HG03439 (cell line): ENCODE measurements around the gene DPP3.

ENCODE experiments used
- ATAC-seq: cut with Tn5 transposase; IDR thresholded peaks from one replicate; pipeline ENCODE4 v1.9.1; 2021; ENCODE audit warnings: mild to moderate bottlenecking, moderate library complexity; ENCODE audit not compliant: unreplicated experiment

The DPP3 gene

GRCh38 chr11:66464916-66465315 is 15.3 kb upstream of the DPP3 start:
- ATAC-seq: no peak

DNA sequence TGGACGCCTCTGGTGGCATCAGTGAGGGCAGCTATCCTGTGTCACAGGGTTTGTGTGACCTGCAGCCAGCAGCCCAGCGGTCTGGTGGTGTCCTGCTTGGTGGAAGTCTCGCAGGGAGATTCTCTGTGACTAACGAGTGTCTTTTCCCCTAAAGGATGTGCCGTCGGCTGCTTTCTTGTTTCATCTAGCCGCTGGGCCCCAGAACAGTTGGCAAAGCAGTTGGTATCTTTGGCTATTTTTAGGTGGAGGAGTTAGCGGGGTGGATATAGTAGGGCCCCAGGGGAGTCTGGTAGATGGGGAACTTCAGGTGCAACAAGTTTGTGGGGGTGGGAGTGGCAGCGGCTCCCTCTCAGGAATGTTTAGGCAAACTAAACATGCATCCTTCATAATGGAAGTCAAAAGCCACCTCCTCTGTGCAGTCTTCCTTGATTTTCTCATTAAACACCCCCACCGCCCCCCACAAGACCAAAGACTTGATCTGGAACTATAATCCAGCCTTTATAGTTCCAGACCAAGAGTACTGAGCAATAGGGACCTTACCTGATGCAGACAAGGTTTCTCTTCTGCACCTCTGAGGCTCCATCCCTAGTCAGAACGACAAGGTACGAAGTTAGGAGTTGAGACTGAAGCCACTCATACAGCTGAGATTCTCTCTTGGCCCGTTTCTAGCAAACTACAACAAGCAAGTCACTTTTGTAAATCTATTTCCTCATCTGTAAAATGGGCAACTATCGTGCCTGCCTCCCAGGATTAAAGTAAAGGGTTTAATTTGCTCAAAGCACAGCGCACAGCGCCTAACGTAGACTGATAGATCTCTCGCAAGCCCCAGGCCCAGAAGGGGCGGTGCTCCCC is 14.6 kb upstream of the DPP3 start:
- ATAC-seq: no peak

DNA sequence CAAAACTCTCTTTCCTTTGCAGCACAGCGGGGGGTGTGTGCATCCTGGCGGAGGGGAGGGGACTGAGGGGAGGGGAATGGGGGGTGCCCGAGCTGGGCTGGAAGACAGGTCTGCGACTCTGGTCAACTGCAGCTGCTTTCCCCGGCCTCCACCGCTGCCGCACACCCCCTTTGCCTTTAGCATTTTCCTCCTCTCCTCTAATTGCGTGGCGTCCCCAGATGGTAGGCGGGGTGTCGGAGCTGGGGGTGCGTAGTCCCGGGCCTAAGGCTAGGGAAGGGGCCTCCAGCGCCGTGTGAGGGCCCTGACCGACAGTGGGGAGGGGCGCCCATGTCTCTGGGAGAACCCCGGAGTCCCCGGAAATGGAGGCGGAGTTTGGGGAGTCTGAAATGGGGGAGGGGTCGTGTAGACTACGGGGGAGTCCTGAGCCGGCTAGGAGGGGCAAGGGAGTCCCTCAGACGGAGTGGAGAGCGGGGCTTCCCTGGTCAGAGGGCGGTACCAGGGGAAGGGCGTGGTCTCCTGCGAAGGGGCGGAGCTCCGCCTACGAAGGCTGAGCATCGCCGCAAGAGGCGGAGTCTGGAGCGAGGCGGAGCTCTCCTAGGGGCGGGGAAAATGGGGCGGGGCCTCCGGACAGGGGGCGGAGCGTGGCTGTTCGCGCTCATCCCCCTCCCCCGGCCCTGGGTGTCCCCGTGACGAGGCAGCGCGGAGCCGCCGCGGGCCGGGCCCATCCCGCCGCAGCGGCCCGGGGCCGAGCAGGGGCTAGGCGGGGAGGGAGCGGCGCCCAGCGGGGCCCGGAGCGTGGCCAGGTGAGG is 13.8 kb upstream of the DPP3 start, which contains the start of gene PELI3:
TSS of gene PELI3 (plus strand) at position 681 of the 809 bp plus-strand sequence. CDS start 1,224 bp downstream, outside the sequence.
- peak; percentile 95 for ATAC-seq

- ATAC-seq: peak; percentile 22
Observed at GRCh38 chr11:66467034-66467659, 13.1 kb upstream of the DPP3 start.

GRCh38 chr11:66467756-66468155 is 12.5 kb upstream of the DPP3 start:
- ATAC-seq: no peak

DNA sequence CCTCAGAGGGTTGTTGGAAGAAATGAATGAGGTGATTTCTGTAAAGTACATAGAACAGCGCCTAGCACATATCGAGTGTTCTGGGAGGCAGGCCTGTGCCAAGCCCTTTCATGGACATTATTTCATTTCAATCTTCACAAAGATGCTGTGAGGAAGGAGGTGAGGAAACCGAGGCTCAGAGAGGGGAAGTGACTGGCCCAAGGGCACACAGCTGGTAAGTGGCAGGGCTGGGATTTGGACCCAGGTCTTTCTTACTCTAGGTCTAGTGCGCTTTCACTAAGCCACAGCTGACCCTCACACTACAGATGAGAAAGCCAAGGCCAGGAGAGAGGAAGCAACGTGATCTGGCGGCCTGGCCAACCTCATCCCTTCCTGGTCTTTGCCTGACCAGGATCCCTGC is 11.5 kb upstream of the DPP3 start:
- ATAC-seq: no peak

- no peak for ATAC-seq
Observed at GRCh38 chr11:66469441-66469840, 10.8 kb upstream of the DPP3 start.

DNA sequence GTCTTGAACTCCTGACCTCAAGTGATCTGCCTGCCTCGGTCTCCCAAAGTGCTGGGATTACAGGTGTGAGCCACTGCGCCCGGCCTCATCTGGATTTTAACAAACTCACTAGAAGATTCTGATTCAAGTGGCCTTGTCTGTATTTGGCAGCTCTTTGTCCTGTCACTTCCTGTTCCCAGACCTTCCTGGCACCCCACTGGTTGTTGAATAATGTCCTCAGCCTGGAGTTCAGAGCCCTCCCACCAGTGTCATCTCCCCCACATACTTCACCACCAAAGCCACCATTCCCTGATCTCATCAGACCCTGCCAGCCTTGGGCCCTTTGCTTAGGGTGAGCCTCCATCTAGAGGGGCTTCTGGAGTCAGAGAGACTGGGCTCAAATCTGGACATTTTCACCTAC is 10.2 kb upstream of the DPP3 start:
- ATAC-seq: no peak

DNA sequence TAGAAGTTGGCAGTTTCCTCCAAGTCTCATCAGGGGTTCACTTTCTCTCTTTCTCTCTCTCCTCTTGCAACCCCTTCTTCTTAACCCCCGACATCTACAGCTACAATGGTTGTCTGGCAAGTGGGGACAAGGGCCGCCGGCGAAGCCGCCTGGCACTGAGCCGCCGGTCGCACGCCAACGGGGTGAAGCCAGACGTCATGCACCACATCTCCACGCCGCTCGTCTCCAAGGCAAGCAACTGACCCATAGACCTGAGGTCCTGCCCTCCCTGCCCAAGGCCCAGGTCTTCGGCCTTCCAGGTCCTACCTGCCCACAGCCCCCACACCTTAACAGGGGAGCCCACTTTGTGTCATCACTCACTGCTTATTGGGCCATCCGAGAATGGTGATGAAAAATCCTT is 9.1 kb upstream of the DPP3 start:
- ATAC-seq: no peak

- no peak for ATAC-seq
Observed at GRCh38 chr11:66472054-66472453, 8.2 kb upstream of the DPP3 start.

GRCh38 chr11:66473167-66473566 is 7.1 kb upstream of the DPP3 start:
- ATAC-seq: no peak

GRCh38 chr11:66473608-66474515 is 6.4 kb upstream of the DPP3 start:
- no peak for ATAC-seq

GRCh38 chr11:66475349-66476172 is 4.7 kb upstream of the DPP3 start:
- ATAC-seq: no peak

GRCh38 chr11:66476173-66476840 is 3.9 kb upstream of the DPP3 start:
- no peak for ATAC-seq

- no peak for ATAC-seq
Observed at GRCh38 chr11:66476841-66477251, 3.4 kb upstream of the DPP3 start.

- no peak for ATAC-seq
Observed at GRCh38 chr11:66477263-66478201, 2.7 kb upstream of the DPP3 start.

DNA sequence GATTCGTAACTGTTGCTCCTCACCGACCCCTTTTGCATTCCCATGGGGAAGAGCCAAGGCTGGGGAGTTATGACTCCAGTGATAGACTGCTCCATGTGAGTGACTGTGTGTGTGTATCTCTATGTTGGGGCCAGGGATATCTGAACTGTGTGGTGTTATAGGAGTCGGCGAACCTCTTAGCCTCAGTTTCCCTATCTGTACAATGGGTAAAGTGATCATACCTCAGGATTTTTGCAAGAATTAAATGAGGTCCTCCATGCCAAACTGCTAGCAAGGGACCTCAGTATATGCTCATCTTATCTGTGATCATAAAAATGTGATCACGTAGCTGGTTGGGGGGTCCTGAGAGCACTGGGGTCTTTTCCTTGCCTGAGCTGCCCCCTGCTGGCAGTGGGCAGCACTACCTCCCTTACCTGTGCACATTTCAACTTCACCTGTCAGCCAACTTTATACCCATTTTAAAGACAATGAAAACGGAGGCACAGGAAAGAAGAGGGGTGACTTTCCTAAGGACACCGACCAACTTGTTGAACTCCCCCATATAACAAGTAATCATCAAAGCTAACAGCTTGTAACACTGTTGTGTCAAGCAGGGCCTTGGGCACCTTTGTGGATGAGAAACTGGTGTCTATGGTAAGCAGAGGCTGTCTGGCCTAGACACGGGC is 1.4 kb upstream of the DPP3 start:
- ATAC-seq: no peak
